Activated T-helper 2 cell treated with anti-CD3 and anti-CD28 coated beads, Interferon-gamma antibody, Interleukin-2, Interleukin-4, amounts not matched to agents 10 μg/mL and 5 μg/mL and 100 μg/mL, durations not matched to agents 14 hours and 24 hours and 36 hours (primary cell): Measurements from ENCODE around the gene MAP2. TPM values are rescaled to one million over a fixed set of nuclear protein-coding genes. Genes with fewer than 3 reads are reported as not detected.

Experiments used
- DNase-seq: peaks from one replicate; pipeline ENCODE4 v3.0.0; 2021; ENCODE audit warnings: low spot score
- H3K27ac Mint-ChIP-seq: one replicate; pipeline ENCODE4 v1.8.0; 2021; ENCODE audit warnings: mixed read lengths
- H3K27me3 Mint-ChIP-seq: one replicate; pipeline ENCODE4 v1.8.0; 2021; ENCODE audit warnings: low read depth, mixed read lengths
- H3K36me3 Mint-ChIP-seq: one replicate; pipeline ENCODE4 v1.8.0; 2021; ENCODE audit warnings: low read depth, mixed read lengths
- H3K4me1 Mint-ChIP-seq: one replicate; pipeline ENCODE4 v1.8.0; 2021; ENCODE audit warnings: low read depth, mixed read lengths
- H3K4me3 Mint-ChIP-seq: one replicate; pipeline ENCODE4 v1.8.0; 2021; ENCODE audit warnings: low read depth, mild to moderate bottlenecking, moderate library complexity, mixed read lengths
- H3K9me3 Mint-ChIP-seq: one replicate; pipeline ENCODE4 v1.8.0; 2021; ENCODE audit warnings: mixed read lengths
- intact Hi-C: fragments of 100-400 bp; cut with micrococcal nuclease; formaldehyde crosslinking; loops from one replicate; pipeline ENCODE4 v1.15.1; 2023
- total RNA-seq: library from RNA; stranded (reverse); gene quantifications from 2 replicates; pipeline ENCODE4 v1.2.3, GENCODE V29; 2022

MAP2 gene
- total RNA-seq, 1 donor from 2014 or later = not detected

- intact Hi-C loops = no loop called here
- Mint-ChIP-seq H3K9me3 (no peaks in the 10 kb centered on the region), H3K4me1 (no peaks in the 10 kb centered on the region), H3K4me3 (no peak overlapping the region), H3K27me3 (peaks cover 16% of the 10 kb centered on the region), H3K36me3 (no peaks in the 10 kb centered on the region), H3K27ac (no peak overlapping the region)
- no peak for DNase-seq
Measured at GRCh38 chr2:209768557-209768956, 344.7 kb downstream of the MAP2 start.

DNA sequence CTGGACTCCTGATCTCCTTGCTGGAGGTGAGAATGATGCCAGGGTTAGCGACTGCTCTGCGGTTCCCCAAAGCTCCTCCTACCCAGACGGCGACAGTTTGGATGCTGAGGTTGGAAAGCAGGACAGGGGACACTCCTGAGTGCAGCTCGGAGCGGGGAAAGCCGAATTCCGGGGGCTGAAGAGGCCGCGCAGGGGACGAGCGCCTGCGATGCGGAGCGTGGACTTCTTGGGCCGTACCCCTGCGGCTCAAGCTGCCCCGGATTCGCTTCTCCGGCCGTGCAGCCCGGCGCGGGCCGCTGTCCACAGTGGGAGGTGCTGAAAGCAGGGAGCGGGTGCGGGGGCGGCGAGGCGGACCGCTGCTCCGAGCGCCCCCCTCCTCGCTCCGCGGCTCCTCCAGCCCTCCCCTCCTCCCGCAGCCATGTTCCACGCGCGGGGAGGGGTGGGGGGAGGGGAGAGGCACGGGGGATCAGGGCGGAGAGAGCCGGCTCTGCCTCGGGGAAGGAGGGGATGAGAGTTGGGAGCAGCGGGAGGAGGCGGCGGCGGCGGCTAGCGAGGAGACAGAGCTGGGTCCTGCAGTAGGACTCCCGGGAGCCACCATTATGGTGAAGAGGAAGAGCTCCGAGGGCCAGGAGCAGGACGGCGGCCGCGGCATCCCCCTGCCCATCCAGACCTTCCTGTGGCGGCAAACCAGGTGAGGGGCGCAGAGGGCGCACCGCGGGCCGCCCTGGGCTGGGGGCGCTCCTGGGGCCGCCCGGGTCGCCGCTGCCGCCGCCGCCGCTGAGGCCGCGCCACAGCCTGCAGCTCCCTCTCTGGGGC, 347.8 kb downstream of the MAP2 start, which contains the start of gene UNC80:
Gene UNC80, plus strand, starts transcription at position 359 of the 816 bp plus-strand sequence. Its CDS starts 241 bp downstream, at position 600.
- Mint-ChIP-seq H3K4me3 (no peak within 1 kb of the TSS), H3K9me3 (no peaks in the 10 kb centered on the region), H3K27me3 (peaks cover 17% of the 10 kb centered on the region), H3K4me1 (no peaks in the 10 kb centered on the region), H3K36me3 (no peaks in the 10 kb centered on the region), H3K27ac (no peak within 1 kb of the TSS)
- DNase-seq = peak; percentile 13
- intact Hi-C loops = no loop called here

DNA sequence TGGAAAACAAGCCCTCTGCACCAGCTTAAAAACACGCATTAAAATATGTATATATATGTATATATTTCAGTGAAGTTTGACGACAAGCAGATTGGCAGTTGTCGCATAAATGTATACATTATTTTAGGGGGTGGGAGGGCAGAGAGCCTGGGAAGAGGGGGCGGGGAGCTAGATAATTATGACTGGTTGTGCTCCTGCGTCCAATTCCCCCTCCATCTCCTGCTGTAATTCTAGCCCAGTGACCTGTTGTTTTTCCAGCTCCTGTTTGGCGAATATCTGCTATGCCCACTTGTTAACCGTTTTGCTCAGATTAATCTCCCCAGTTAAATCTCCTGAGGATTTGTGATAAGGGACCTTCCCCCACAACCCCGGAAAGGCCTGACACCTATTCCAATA, 348.4 kb downstream of the MAP2 start:
- no peaks in the 10 kb centered on the region for H3K9me3 Mint-ChIP-seq
- intact Hi-C loops = no loop called here
- no peak overlapping the region for H3K27ac Mint-ChIP-seq
- H3K27me3 Mint-ChIP-seq = peaks cover 17% of the 10 kb centered on the region
- H3K4me3 Mint-ChIP-seq = no peak overlapping the region
- no peak for DNase-seq
- H3K4me1 Mint-ChIP-seq = no peaks in the 10 kb centered on the region
- no peaks in the 10 kb centered on the region for H3K36me3 Mint-ChIP-seq

- intact Hi-C loops = no loop called here
- DNase-seq = no peak
- Mint-ChIP-seq H3K36me3 (no peaks in the 10 kb centered on the region), H3K27ac (no peak overlapping the region), H3K4me1 (no peaks in the 10 kb centered on the region), H3K9me3 (no peaks in the 10 kb centered on the region), H3K27me3 (peaks cover 17% of the 10 kb centered on the region), H3K4me3 (no peak overlapping the region)
Measured at GRCh38 chr2:209773377-209773776, 349.5 kb downstream of the MAP2 start.
